WERI-Rb-1 (cell line): Measurements from ENCODE around the gene UBL4A.

Source experiments
- DNase-seq: peaks from one replicate; pipeline ENCODE4 v3.0.0-alpha.2; 2020
- H3K27ac ChIP-seq: fragments of 250-450 bp; sonication (Bioruptor Pico); 2 replicates; pipeline ENCODE4 v1.5.1; 2020; ENCODE audit warnings: mild to moderate bottlenecking, moderate library complexity
- H3K27me3 ChIP-seq: fragments of 250-450 bp; sonication (Bioruptor Pico); 2 replicates; pipeline ENCODE4 v1.5.1; 2021; ENCODE audit warnings: mild to moderate bottlenecking, low read depth, moderate library complexity; ENCODE audit not compliant: insufficient read depth, severe bottlenecking
- H3K36me3 ChIP-seq: fragments of 250-450 bp; sonication (Bioruptor Pico); 2 replicates; pipeline ENCODE4 v1.5.1; 2020; ENCODE audit warnings: mild to moderate bottlenecking, moderate library complexity
- H3K4me3 ChIP-seq: 2 replicates; pipeline ENCODE4 v1.5.1; 2011; ENCODE audit warnings: low read depth, mild to moderate bottlenecking, control low read depth, low read length
- H3K9me3 ChIP-seq: fragments of 250-450 bp; sonication (Bioruptor Pico); 2 replicates; pipeline ENCODE4 v1.5.1; 2021; ENCODE audit warnings: mild to moderate bottlenecking, moderate library complexity; ENCODE audit not compliant: severe bottlenecking
- TF ChIP-seq, protein P1 (sequence below): IDR thresholded peaks from 2 replicates; pipeline ENCODE4 v1.5.1; 2011; ENCODE audit warnings: low read depth, mild to moderate bottlenecking, control low read depth, inconsistent platforms, low read length

The UBL4A gene

DNA sequence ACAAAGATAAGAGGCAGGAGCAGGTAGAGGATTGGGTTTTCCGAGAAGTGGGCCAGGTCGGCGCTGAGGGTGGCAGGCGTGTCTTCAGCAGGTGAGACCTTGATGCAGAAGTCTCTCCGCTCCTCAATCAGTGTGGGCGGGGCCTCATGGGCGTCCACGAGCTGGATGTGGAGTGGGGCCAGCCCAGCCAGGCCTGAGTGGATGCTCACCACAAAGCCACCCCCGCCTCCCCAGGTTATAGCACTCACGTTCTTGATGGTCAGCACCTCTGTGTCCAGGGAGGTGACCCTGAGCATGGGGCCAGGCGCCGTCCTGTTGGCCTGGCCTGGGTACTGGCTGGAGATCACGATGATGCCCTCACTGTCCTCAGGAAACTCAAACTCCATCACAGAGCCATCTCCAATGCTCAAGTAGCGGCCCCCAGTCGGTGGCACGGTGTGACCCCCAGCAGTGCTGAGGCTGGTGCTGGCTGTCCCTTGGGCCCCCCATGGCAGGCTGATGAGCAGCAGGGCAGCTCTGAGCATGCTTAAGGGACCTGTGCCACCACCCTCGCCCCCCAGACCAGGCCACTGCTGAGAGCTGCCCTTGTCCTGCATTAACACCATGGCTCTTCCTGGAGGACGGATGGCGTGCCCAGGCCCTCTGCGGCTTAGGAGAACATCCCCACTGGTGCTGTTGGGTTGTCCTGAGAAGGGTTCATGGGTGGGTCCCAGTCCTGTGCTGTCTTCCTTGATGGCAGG lies 2.1 kb upstream of the UBL4A start:
- no peak overlapping the region for H3K4me3 ChIP-seq
- no peak for DNase-seq
- TF ChIP-seq, protein P1, sequence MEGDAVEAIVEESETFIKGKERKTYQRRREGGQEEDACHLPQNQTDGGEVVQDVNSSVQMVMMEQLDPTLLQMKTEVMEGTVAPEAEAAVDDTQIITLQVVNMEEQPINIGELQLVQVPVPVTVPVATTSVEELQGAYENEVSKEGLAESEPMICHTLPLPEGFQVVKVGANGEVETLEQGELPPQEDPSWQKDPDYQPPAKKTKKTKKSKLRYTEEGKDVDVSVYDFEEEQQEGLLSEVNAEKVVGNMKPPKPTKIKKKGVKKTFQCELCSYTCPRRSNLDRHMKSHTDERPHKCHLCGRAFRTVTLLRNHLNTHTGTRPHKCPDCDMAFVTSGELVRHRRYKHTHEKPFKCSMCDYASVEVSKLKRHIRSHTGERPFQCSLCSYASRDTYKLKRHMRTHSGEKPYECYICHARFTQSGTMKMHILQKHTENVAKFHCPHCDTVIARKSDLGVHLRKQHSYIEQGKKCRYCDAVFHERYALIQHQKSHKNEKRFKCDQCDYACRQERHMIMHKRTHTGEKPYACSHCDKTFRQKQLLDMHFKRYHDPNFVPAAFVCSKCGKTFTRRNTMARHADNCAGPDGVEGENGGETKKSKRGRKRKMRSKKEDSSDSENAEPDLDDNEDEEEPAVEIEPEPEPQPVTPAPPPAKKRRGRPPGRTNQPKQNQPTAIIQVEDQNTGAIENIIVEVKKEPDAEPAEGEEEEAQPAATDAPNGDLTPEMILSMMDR, result no peak
- H3K27ac ChIP-seq, result no peak overlapping the region
- peaks cover 7% of the 10 kb centered on the region for H3K27me3 ChIP-seq
- H3K9me3 ChIP-seq, result peaks cover 5% of the 10 kb centered on the region
- H3K36me3 ChIP-seq, result peaks cover 26% of the 10 kb centered on the region

- no peak for DNase-seq
- H3K27me3 ChIP-seq, result peaks cover 7% of the 10 kb centered on the region
These were observed 1.3 kb upstream of the UBL4A start for GRCh38 chrX:154487518-154488290.

DNA sequence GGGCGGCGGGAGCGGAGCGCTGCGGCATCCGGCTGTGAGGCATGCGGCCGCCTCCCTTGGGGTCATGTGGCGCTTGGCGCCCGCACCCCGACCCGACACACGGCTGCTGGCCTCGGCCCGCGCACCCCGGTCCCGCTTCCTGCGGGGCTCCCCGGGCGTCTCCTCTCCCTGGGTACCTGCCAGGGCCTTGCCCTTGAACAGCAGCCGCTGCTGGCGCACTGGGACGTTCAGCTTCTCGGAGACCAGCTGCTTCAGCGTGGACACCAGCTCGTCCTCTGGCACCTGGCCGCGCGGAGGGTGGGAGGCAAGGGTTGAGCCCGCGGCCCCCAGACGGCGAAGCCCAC lies 391 bp downstream of the UBL4A start:
- Histone ChIP-seq H3K27me3 (peaks cover 4% of the 10 kb centered on the region), H3K4me3 (peak overlapping the region; percentile 73), H3K27ac (peak overlapping the region; percentile 80), H3K9me3 (peaks cover 3% of the 10 kb centered on the region), H3K36me3 (peaks cover 29% of the 10 kb centered on the region)
- DNase-seq, result no peak
- TF ChIP-seq, protein P1, result no peak

More at GRCh38 chrX:154487518-154488290, 1.3 kb upstream of the UBL4A start:
- Histone ChIP-seq H3K27ac (no peak overlapping the region; the same call in 1 of the 2 replicates), H3K4me3 (no peak overlapping the region), H3K36me3 (peaks cover 29% of the 10 kb centered on the region), H3K9me3 (peaks cover 5% of the 10 kb centered on the region)
- TF ChIP-seq, protein P1, result no peak

GRCh38 chrX:154485150-154486051 lies 1.0 kb downstream of the UBL4A start:
- peaks cover 4% of the 10 kb centered on the region for H3K27me3 ChIP-seq
- TF ChIP-seq, protein P1, result no peak
- H3K36me3 ChIP-seq, result peaks cover 29% of the 10 kb centered on the region
- peak overlapping the region; percentile 80 for H3K27ac ChIP-seq
- peak; percentile 64 for DNase-seq
- H3K9me3 ChIP-seq, result no peaks in the 10 kb centered on the region
- H3K4me3 ChIP-seq, result peak overlapping the region; percentile 73

DNA sequence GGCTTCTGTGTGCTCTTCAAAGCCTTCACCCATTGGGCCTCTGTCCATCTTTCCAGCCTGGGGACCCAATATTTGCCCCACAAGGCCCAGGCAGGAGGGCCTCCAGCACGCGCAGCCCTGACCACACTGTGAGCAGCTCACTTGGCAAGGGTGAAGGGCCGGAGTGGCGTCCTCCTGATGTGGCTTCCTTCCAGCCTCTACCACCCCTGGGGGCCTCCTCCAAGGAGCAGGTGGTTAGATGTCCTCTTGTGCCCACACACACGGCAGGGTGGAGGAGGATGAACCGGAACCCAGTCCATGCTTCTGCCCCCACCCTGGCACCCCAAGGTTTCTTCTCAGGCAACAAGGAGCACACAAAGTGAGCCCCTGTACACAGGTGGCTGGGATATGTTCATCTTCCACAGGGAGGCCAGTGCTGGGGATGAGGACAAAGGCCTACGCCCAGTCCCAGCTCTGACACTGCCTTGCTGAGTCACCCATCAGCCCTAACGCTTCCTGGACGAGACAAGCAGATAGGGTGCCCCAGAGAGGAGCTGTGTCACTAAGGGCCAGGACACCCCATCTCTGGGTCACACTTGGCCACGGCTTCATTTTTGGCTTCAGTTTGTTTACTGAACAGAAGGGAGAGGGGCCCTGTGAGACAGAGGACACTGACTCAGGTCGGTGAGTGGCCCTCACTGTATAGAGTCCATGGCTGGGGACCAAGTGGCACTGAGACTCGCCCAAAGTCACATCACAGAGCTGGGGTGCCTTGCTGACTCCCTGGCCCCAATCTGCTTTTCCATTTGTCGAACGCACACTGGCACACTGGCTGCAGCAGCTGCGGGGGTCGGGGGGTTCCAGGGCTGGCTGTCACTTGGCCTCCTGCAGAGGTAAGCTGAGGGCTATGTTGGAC lies 1.9 kb downstream of the UBL4A start:
- TF ChIP-seq, protein P1, result no peak
- peaks cover under 1% of the 10 kb centered on the region for H3K9me3 ChIP-seq
- peaks cover 2% of the 10 kb centered on the region for H3K27me3 ChIP-seq
- DNase-seq, result no peak
- no peak overlapping the region for H3K27ac ChIP-seq
- peaks cover 29% of the 10 kb centered on the region for H3K36me3 ChIP-seq
- no peak overlapping the region for H3K4me3 ChIP-seq
